B cell (primary cell): ENCODE data around the gene PRDM15. TPM values are rescaled to one million over a fixed set of nuclear protein-coding genes. Genes with fewer than 3 reads are reported as not detected.

Source experiments
- ATAC-seq: fragments of 200-7000 bp; cut with Tn5 transposase; one replicate; pipeline ENCODE4 v1.10.0; 2021; ENCODE audit warnings: low read depth, mild to moderate bottlenecking, moderate number of reproducible peaks, moderate library complexity
- CTCF ChIA-PET: fragments of 350-600 bp; sonication (Branson Sonifier 250); formaldehyde crosslinking; loops from one replicate; lab custom pipeline; 2021; ENCODE audit warnings: antibody characterized with exemption, inconsistent platforms; lab: Charles Lee
- POLR2A ChIA-PET: fragments of 350-600 bp; sonication (Branson Sonifier 250); formaldehyde crosslinking; loops from one replicate; lab custom pipeline; 2021; ENCODE audit warnings: antibody characterized with exemption; lab: Charles Lee
- DNase-seq: peaks from one replicate; pipeline ENCODE4 v3.0.0; 2013
- H2AFZ ChIP-seq: 2 replicates; pipeline ENCODE4 v1.6.1; 2012; ENCODE audit warnings: mild to moderate bottlenecking, low read depth, low read length; ENCODE audit not compliant: insufficient read depth, poor library complexity, severe bottlenecking
- H3K27ac ChIP-seq, 2 donors: 1 replicate in 1 of 2; 2 replicates in 1 of 2; pipeline ENCODE4 v1.5.1; 2012 to 2013; ENCODE audit warnings: low read length in 2 of 2, mild to moderate bottlenecking in 2 of 2, moderate library complexity in 1 of 2
- H3K27me3 ChIP-seq, 4 experiments: fragments of 200-600 bp in 1 of 4; sonication (generic) in 1 of 4; replicated peaks in 1 of 4; 1 replicate in 2 of 4; 2 replicates in 2 of 4; pipeline versions ENCODE4 v1.6.1 to v1.7.0; 2013 to 2016; ENCODE audit warnings: low read length in 3 of 4, mild to moderate bottlenecking in 2 of 4, mixed read lengths in 1 of 4, moderate library complexity in 1 of 4; ENCODE audit not compliant: insufficient read depth in 4 of 4, control insufficient read depth in 3 of 4; ENCODE audit errors: control extremely low read depth in 1 of 4
- H3K36me3 ChIP-seq, 2 experiments: replicated peaks in 1 of 2; 1 replicate in 1 of 2; 2 replicates in 1 of 2; pipeline versions ENCODE4 v1.6.1 to v1.7.1; 2013; ENCODE audit warnings: low read length in 1 of 2; ENCODE audit not compliant: insufficient read depth in 2 of 2, control insufficient read depth in 1 of 2; ENCODE audit errors: control extremely low read depth in 1 of 2, extremely low read depth in 1 of 2
- H3K4me1 ChIP-seq, 2 donors: fragments of 200-600 bp in 1 of 2; sonication (generic) in 1 of 2; 1 replicate in 1 of 2; 2 replicates in 1 of 2; pipeline versions ENCODE4 v1.5.1 to v1.6.1; 2013 to 2017; ENCODE audit warnings: low read length in 2 of 2; ENCODE audit not compliant: control insufficient read depth in 2 of 2, insufficient read depth in 2 of 2
- H3K4me2 ChIP-seq: replicated peaks from 2 replicates; pipeline ENCODE3; 2012; ENCODE audit warnings: mild to moderate bottlenecking, low read depth, low read length; ENCODE audit not compliant: poor library complexity, severe bottlenecking
- H3K4me3 ChIP-seq, 5 experiments: fragments of 200-600 bp in 1 of 5; sonication (generic) in 1 of 5; 1 replicate in 3 of 5; 2 replicates in 2 of 5; pipeline versions ENCODE4 v1.5.1 to v1.7.0; 2011 to 2016; ENCODE audit warnings: low read length in 4 of 5, mild to moderate bottlenecking in 4 of 5, low read depth in 2 of 5, control low read depth in 1 of 5, moderate library complexity in 1 of 5; ENCODE audit not compliant: insufficient read depth in 1 of 5; ENCODE audit errors: control extremely low read depth in 1 of 5, extremely low read depth in 1 of 5
- H3K79me2 ChIP-seq: fragments of 200-600 bp; sonication (generic); one replicate; pipeline ENCODE4 v1.6.0; 2016; ENCODE audit warnings: low read length; ENCODE audit not compliant: control insufficient read depth, insufficient read depth
- H3K9ac ChIP-seq: fragments of 200-600 bp; sonication (generic); 2 replicates; pipeline ENCODE4 v1.6.1; 2017; ENCODE audit warnings: mild to moderate bottlenecking, low read length, moderate library complexity
- H3K9me3 ChIP-seq, 3 donors: one replicate each; pipeline versions ENCODE4 v1.6.1 to v1.7.1; 2013; ENCODE audit warnings: low read length in 2 of 3; ENCODE audit not compliant: control insufficient read depth in 2 of 3, insufficient read depth in 1 of 3; ENCODE audit errors: control extremely low read depth in 1 of 3
- H4K20me1 ChIP-seq: 2 replicates; pipeline ENCODE4 v1.6.0; 2012; ENCODE audit warnings: mild to moderate bottlenecking, low read length; ENCODE audit not compliant: insufficient read depth, control insufficient read depth, poor library complexity, severe bottlenecking
- H3K27ac Mint-ChIP-seq: one replicate; pipeline ENCODE4 v1.8.0; 2021; ENCODE audit warnings: mixed read lengths
- H3K27me3 Mint-ChIP-seq: one replicate; pipeline ENCODE4 v1.8.0; 2021; ENCODE audit warnings: mixed read lengths
- H3K4me1 Mint-ChIP-seq: one replicate; pipeline ENCODE4 v1.8.0; 2021; ENCODE audit warnings: mixed read lengths
- H3K4me3 Mint-ChIP-seq: one replicate; pipeline ENCODE4 v1.8.0; 2021; ENCODE audit warnings: mixed read lengths
- H3K9me3 Mint-ChIP-seq: one replicate; pipeline ENCODE4 v1.8.0; 2022; ENCODE audit warnings: mixed read lengths; ENCODE audit not compliant: insufficient read depth
- CTCF ChIP-seq: fragments of 200-600 bp; IDR thresholded peaks from one replicate; pipeline ENCODE4 v1.8.0; 2022; ENCODE audit warnings: antibody characterized with exemption, mild to moderate bottlenecking
- EZH2 ChIP-seq: IDR thresholded peaks from 2 replicates; pipeline ENCODE4 v1.6.1; 2012; ENCODE audit warnings: borderline replicate concordance, low read depth, mild to moderate bottlenecking, moderate library complexity, low read length; ENCODE audit not compliant: insufficient read depth, poor library complexity, severe bottlenecking
- WGBS: methylation state at CpG from one replicate; pipeline ENCODE4 v1.1.5; 2013; ENCODE audit warnings: missing lambda C conversion rate; ENCODE audit not compliant: insufficient coverage; 5-methylcytosine and 5-hydroxymethylcytosine counted together
- intact Hi-C: fragments of 100-400 bp; cut with micrococcal nuclease; formaldehyde crosslinking; loops from one replicate; pipeline ENCODE4 v1.10.0; 2022
- polyA plus RNA-seq: library from polyadenylated mRNA; depleted of rRNA; stranded (reverse); fragments of >200 nt; gene quantifications from 2 replicates; pipeline ENCODE4 v1.2.3, GENCODE V29; 2012
- total RNA-seq, 2 donors: library from RNA; stranded (reverse); fragments of 120-200 nt in 1 of 2; gene quantifications; 1 replicate in 1 of 2; 2 replicates in 1 of 2; pipeline versions ENCODE4 v1.2.3 to v1.2.4, GENCODE V29; 2013 to 2022

PRDM15 gene
- total and polyA plus RNA-seq, 2 donors (not counting 1 experiment from before 2014, with no cell fraction given): 21.3 to 29.2 TPM

- H3K4me3 Mint-ChIP-seq: peak overlapping the region; percentile 93
- H3K9ac ChIP-seq: peak overlapping the region; percentile 91
- peak overlapping the region; percentile 53 to 86 (median 81) for H3K4me3 ChIP-seq
- peaks cover 53% of the 10 kb centered on the region for H3K79me2 ChIP-seq
- ATAC-seq: peak; percentile 26
- intact Hi-C loops: loop anchor here (2.0 kb wide), 4 partner anchors 49 to 355 kb away; partner anchors contain the start of gene ZBTB21
- no peaks in the 10 kb centered on the region for H3K27me3 Mint-ChIP-seq
- H3K4me1 Mint-ChIP-seq: peaks cover 36% of the 10 kb centered on the region
- no peaks in the 10 kb centered on the region for H3K27me3 ChIP-seq
- TF ChIP-seq CTCF (no peak), EZH2 (no peak)
- 2% methylated on average over 42 of the region's 48 CpGs for WGBS
- POLR2A ChIA-PET: interaction anchor here (0.5 to 1.3 kb wide), 7 partner anchors 9 to 1851 kb away, joined by 3 to 5 read pairs (median 3); no protein-coding TSS in a partner anchor
- CTCF ChIA-PET: interaction anchor here (0.9 to 3.7 kb wide), 10 partner anchors 10 to 595 kb away, joined by 3 to 18 read pairs (median 6); no protein-coding TSS in a partner anchor
- H3K9me3 ChIP-seq: no peaks in the 10 kb centered on the region
- peaks cover 13 to 21% of the 10 kb centered on the region in 2 donors for H3K4me1 ChIP-seq
- H2AFZ ChIP-seq: peak overlapping the region; percentile 82
- DNase-seq: peak; percentile 75
- H3K27ac ChIP-seq: peak overlapping the region; percentile 76
- H3K9me3 Mint-ChIP-seq: no peaks in the 10 kb centered on the region
- peaks cover 0 to 6% of the 10 kb centered on the region in 2 experiments for H3K36me3 ChIP-seq
- H3K4me2 ChIP-seq: peak overlapping the region; percentile 98
- peaks cover 29% of the 10 kb centered on the region for H4K20me1 ChIP-seq
- H3K27ac Mint-ChIP-seq: peak overlapping the region; percentile 92
Measured at GRCh38 chr21:41877901-41878830, 978 bp downstream of the PRDM15 start.
